ENCODE measurements around the gene COL5A2. TPM values are rescaled to one million over a fixed set of nuclear protein-coding genes. Genes with fewer than 3 reads are reported as not detected.

Gene COL5A2
- total RNA-seq, 1 donor from 2014 or later: 459 TPM

DNA sequence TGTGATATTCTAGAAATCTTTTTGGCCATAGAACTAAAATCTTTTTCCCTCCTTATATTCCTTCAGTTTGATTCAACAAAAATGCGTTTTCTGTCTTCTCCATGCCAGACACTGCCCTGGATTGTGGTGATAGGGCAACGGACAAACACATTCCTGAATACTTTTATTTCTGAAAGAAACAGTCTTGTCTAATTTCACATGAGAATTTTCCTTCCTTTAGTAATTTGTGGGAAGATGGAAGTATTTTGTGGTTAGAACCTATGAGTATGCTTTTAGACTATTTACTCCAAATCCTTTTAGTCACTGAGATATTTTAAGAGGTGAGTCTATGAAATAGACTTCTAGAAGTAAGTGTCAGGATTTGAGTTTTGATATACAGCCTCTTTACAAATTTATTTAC, 49.6 kb downstream of the COL5A2 start:
- Mint-ChIP-seq H3K27me3 (ENCODE audit: low read depth) (no peaks in the 10 kb centered on the region), H3K36me3 (peaks cover 18% of the 10 kb centered on the region), H3K4me3 (no peak overlapping the region), H3K27ac (peak overlapping the region; percentile 77), H3K9me3 (no peaks in the 10 kb centered on the region), H3K4me1 (peaks cover 28% of the 10 kb centered on the region)
- DNase-seq (ENCODE audit: low spot score in 2 of 2, unreplicated experiment in 2 of 2): no peak
- TF ChIP-seq, protein P1, sequence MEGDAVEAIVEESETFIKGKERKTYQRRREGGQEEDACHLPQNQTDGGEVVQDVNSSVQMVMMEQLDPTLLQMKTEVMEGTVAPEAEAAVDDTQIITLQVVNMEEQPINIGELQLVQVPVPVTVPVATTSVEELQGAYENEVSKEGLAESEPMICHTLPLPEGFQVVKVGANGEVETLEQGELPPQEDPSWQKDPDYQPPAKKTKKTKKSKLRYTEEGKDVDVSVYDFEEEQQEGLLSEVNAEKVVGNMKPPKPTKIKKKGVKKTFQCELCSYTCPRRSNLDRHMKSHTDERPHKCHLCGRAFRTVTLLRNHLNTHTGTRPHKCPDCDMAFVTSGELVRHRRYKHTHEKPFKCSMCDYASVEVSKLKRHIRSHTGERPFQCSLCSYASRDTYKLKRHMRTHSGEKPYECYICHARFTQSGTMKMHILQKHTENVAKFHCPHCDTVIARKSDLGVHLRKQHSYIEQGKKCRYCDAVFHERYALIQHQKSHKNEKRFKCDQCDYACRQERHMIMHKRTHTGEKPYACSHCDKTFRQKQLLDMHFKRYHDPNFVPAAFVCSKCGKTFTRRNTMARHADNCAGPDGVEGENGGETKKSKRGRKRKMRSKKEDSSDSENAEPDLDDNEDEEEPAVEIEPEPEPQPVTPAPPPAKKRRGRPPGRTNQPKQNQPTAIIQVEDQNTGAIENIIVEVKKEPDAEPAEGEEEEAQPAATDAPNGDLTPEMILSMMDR (IDR thresholded peaks at IDR 0.05; ENCODE audit: unreplicated experiment): no peak

DNA sequence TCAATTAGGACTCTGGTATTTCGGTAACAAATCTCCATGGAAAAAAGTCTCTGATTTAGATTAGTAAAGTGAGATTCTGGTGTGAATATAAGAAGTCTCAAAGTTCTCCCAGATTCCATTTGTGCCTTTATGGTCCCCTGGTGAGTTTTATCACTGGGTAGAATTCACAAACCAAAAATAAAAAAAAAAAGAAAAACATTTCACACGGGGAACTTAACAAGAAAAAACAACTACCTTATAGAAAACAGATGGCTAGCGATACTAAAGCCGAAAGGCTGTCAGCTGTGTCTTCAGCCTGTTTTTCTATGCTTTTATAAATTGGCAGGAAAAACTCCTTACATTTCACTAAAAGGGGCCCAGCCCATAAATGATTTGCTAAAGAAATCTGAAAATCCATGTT, 50.6 kb downstream of the COL5A2 start:
- no peaks in the 10 kb centered on the region for H3K9me3 Mint-ChIP-seq
- DNase-seq (ENCODE audit: low spot score in 2 of 2, unreplicated experiment in 2 of 2): no peak
- H3K27me3 Mint-ChIP-seq (ENCODE audit: low read depth): no peaks in the 10 kb centered on the region
- H3K4me3 Mint-ChIP-seq: peak overlapping the region; percentile 26
- TF ChIP-seq, protein P1 (IDR thresholded peaks at IDR 0.05; ENCODE audit: unreplicated experiment): no peak
- peak overlapping the region; percentile 93 for H3K27ac Mint-ChIP-seq
- H3K4me1 Mint-ChIP-seq: peaks cover 29% of the 10 kb centered on the region
- H3K36me3 Mint-ChIP-seq: peaks cover 18% of the 10 kb centered on the region

DNA sequence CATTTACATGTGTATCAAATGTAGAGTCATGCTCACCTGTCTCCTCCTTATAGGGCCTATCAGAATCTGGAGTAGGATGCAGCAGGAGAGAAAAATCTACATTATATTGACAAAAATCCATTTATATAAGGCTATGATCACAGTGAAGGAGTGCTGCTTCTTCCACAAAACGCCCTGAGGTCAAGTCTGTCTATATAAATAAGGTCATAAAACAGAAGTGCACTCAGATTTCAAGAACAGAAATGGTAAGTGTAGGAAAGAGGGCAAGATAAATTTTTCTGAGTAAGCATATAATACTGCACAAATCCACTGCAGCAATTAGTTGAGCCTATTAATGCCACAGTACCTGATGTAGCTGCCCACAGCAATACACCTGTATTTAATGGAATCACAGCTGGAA, 51.8 kb downstream of the COL5A2 start:
- Mint-ChIP-seq H3K4me1 (peaks cover 32% of the 10 kb centered on the region), H3K9me3 (no peaks in the 10 kb centered on the region), H3K36me3 (peaks cover 9% of the 10 kb centered on the region), H3K4me3 (no peak overlapping the region), H3K27me3 (ENCODE audit: low read depth) (no peaks in the 10 kb centered on the region), H3K27ac (peak overlapping the region; percentile 71)
- no peak for DNase-seq (ENCODE audit: low spot score in 2 of 2, unreplicated experiment in 2 of 2)
- TF ChIP-seq, protein P1 (IDR thresholded peaks at IDR 0.05; ENCODE audit: unreplicated experiment): no peak

DNA sequence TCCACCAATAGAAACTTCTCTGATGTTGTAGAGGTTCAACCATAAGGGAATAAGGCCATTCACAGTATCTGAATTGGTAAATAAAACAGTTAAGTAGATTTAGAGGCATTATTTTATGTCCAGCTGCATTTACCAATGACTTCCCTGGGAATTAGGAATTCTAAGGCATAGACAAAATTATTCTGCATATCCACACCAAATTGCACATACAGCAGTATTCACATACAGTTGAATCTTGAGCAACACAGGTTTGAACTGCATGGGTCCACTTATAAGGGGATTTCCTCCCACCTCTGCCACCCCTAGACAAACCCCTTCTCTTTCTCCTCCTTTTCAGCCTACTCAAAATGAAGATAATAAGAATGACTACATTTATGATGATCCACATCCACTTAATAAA, 54.4 kb downstream of the COL5A2 start:
- Mint-ChIP-seq H3K4me1 (peaks cover 34% of the 10 kb centered on the region), H3K4me3 (no peak overlapping the region), H3K36me3 (peaks cover 12% of the 10 kb centered on the region), H3K27me3 (ENCODE audit: low read depth) (no peaks in the 10 kb centered on the region), H3K27ac (no peak overlapping the region), H3K9me3 (no peaks in the 10 kb centered on the region)
- TF ChIP-seq, protein P1 (IDR thresholded peaks at IDR 0.05; ENCODE audit: unreplicated experiment): no peak
- DNase-seq (ENCODE audit: low spot score in 2 of 2, unreplicated experiment in 2 of 2): no peak

DNA sequence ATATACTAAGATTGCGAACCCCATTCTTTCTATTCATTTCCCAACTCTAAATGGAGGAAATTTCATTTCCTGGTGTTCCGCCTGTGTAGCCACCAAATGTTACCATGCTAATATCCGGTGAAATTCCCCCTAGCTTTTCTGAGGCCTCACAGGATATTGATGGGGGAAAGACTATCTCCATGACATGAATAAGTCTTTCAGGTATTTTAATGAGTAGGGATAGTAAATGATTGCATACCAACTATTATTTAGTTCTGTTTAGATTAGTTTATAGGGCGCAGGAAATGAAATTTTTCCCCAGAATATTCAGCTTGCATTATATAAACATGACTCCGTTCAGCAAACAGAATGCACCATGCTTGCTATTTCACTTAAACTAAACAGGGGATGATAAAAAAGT, 55.4 kb downstream of the COL5A2 start:
- H3K9me3 Mint-ChIP-seq: no peaks in the 10 kb centered on the region
- no peaks in the 10 kb centered on the region for H3K27me3 Mint-ChIP-seq (ENCODE audit: low read depth)
- H3K4me3 Mint-ChIP-seq: no peak overlapping the region
- DNase-seq (ENCODE audit: low spot score in 2 of 2, unreplicated experiment in 2 of 2): no peak
- H3K27ac Mint-ChIP-seq: peak overlapping the region; percentile 3
- TF ChIP-seq, protein P1 (IDR thresholded peaks at IDR 0.05; ENCODE audit: unreplicated experiment): no peak
- peaks cover 28% of the 10 kb centered on the region for H3K4me1 Mint-ChIP-seq
- peaks cover 12% of the 10 kb centered on the region for H3K36me3 Mint-ChIP-seq

DNA sequence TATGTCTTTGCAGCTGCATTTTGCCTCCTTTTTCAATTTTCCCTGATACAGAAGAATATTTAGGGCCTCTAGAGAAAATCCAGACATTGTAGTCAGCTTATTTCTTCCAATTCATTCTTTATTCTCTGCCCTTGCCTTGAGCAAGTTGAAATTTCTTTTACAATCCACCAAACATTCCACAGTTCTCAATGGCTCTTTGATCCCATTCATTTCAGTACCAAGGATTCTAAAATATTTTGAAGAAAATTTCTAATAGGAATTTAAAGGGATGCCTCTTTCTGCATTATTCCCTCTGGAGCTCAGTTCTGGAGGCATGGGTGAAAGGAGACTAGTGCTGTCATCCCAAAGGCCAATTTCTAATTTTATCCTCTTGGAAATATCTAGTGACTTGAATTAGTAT, 61.2 kb downstream of the COL5A2 start:
- TF ChIP-seq, protein P1 (IDR thresholded peaks at IDR 0.05; ENCODE audit: unreplicated experiment): no peak
- Mint-ChIP-seq H3K4me3 (no peak overlapping the region), H3K4me1 (peaks cover 43% of the 10 kb centered on the region), H3K27me3 (ENCODE audit: low read depth) (no peaks in the 10 kb centered on the region), H3K36me3 (peaks cover 3% of the 10 kb centered on the region), H3K9me3 (no peaks in the 10 kb centered on the region), H3K27ac (peak overlapping the region; percentile 7)
- no peak for DNase-seq (ENCODE audit: low spot score in 2 of 2, unreplicated experiment in 2 of 2)

Data from mesothelial cell of epicardium (in vitro differentiated cells).